Fibroblast of peridontal ligament (primary cell): ENCODE data around the gene FLYWCH1.

Experiments
- DNase-seq: peaks from one replicate; pipeline ENCODE4 v3.0.0-alpha.2; 2010; ENCODE audit errors: extremely low read depth

FLYWCH1 gene

GRCh38 chr16:2983706-2984136 lies 72.0 kb downstream of the FLYWCH1 start:
- peak; percentile 63 for DNase-seq

- DNase-seq: no peak
Observed at GRCh38 chr16:2985462-2985861, 73.7 kb downstream of the FLYWCH1 start.

- DNase-seq: no peak
Observed at GRCh38 chr16:2985893-2986355, 74.2 kb downstream of the FLYWCH1 start.

GRCh38 chr16:2986623-2987188 lies 75.0 kb downstream of the FLYWCH1 start:
- DNase-seq: no peak

GRCh38 chr16:2987286-2987685 lies 75.6 kb downstream of the FLYWCH1 start:
- DNase-seq: no peak

GRCh38 chr16:2987833-2988232 lies 76.1 kb downstream of the FLYWCH1 start:
- DNase-seq: no peak

- no peak for DNase-seq
Observed at GRCh38 chr16:2988590-2989099, 76.9 kb downstream of the FLYWCH1 start.

GRCh38 chr16:2990891-2991290 lies 79.2 kb downstream of the FLYWCH1 start:
- no peak for DNase-seq

GRCh38 chr16:2991566-2992261 lies 80.0 kb downstream of the FLYWCH1 start:
- DNase-seq: no peak

- DNase-seq: no peak
Observed at GRCh38 chr16:2992383-2993081, 80.8 kb downstream of the FLYWCH1 start.

GRCh38 chr16:2996298-2996697 lies 84.6 kb downstream of the FLYWCH1 start:
- DNase-seq: no peak

- no peak for DNase-seq
Observed at GRCh38 chr16:2999929-3000328, 88.2 kb downstream of the FLYWCH1 start.

- DNase-seq: no peak
Observed at GRCh38 chr16:3000540-3000939, 88.8 kb downstream of the FLYWCH1 start.
